ENCODE results near the gene NAA15.
A peak's percentile ranks its signal among the peaks of the same experiment; 100 is the strongest.

The NAA15 gene

GRCh38 chr4:139278912-139279759 is 22.2 kb upstream of the NAA15 start:
- DNase-seq (ENCODE audit: low read depth in 2 of 2), result no peak
- TF ChIP-seq CTCF (IDR thresholded peaks at IDR 0.05; ENCODE audit: low read depth, low read length), result no peak
- H3K4me3 ChIP-seq (replicated peaks in 1 of 2; ENCODE audit: low read depth in 2 of 2, low read length in 2 of 2), result peak overlapping the region; percentile 62 to 70

- peak in 1 of 2 donors; percentile 43 for DNase-seq (ENCODE audit: low read depth in 2 of 2)
- TF ChIP-seq CTCF (IDR thresholded peaks at IDR 0.05; ENCODE audit: low read depth, low read length), result no peak
- peak within 1 kb of the TSS; percentile 62 to 70 for H3K4me3 ChIP-seq (replicated peaks in 1 of 2; ENCODE audit: low read depth in 2 of 2, low read length in 2 of 2)
Measured at GRCh38 chr4:139279760-139280620, 21.3 kb upstream of the NAA15 start, which contains the start of gene MGARP. Gene MGARP, minus strand, starts transcription at chr4:139280225. Its CDS starts 67 bp downstream, at chr4:139280158.

GRCh38 chr4:139282065-139282720 is 19.1 kb upstream of the NAA15 start:
- no peak for TF ChIP-seq CTCF (IDR thresholded peaks at IDR 0.05; ENCODE audit: low read depth, low read length)
- peak; percentile 24 to 41 for DNase-seq (ENCODE audit: low read depth in 2 of 2)
- H3K4me3 ChIP-seq (replicated peaks in 1 of 2; ENCODE audit: low read depth in 2 of 2, low read length in 2 of 2), result no peak overlapping the region

- H3K4me3 ChIP-seq (replicated peaks in 1 of 2; ENCODE audit: low read depth in 2 of 2, low read length in 2 of 2), result no peak overlapping the region
- peak in 1 of 2 donors; percentile 16 for DNase-seq (ENCODE audit: low read depth in 2 of 2)
- no peak for TF ChIP-seq CTCF (IDR thresholded peaks at IDR 0.05; ENCODE audit: low read depth, low read length)
Measured at GRCh38 chr4:139282721-139283075, 18.6 kb upstream of the NAA15 start.

- peak in 1 of 2 donors; percentile 15 for DNase-seq (ENCODE audit: low read depth in 2 of 2)
- no peak overlapping the region for H3K4me3 ChIP-seq (replicated peaks in 1 of 2; ENCODE audit: low read depth in 2 of 2, low read length in 2 of 2)
- TF ChIP-seq CTCF (IDR thresholded peaks at IDR 0.05; ENCODE audit: low read depth, low read length), result no peak
Measured at GRCh38 chr4:139286186-139286698, 15.1 kb upstream of the NAA15 start.

GRCh38 chr4:139295206-139295941 is 5.9 kb upstream of the NAA15 start:
- H3K4me3 ChIP-seq (replicated peaks in 1 of 2; ENCODE audit: low read depth in 2 of 2, low read length in 2 of 2), result peak overlapping the region; percentile 70 to 80
- DNase-seq (ENCODE audit: low read depth in 2 of 2), result peak; percentile 95 to 96
- peak; percentile 93 for TF ChIP-seq CTCF (IDR thresholded peaks at IDR 0.05; ENCODE audit: low read depth, low read length)

All from cardiac fibroblast (primary cell).